DND-41 (cell line): ENCODE results near the gene SNAP29.

Source experiments
- EZH2 ChIP-seq: IDR thresholded peaks from 3 replicates; pipeline ENCODE4 v1.6.1; 2012; ENCODE audit warnings: borderline replicate concordance, low read depth, mild to moderate bottlenecking, moderate library complexity, low read length, inconsistent platforms; ENCODE audit not compliant: severe bottlenecking
- TF ChIP-seq, protein P1 (sequence below): IDR thresholded peaks from 2 replicates; pipeline ENCODE4 v1.5.1; 2012; ENCODE audit warnings: borderline replicate concordance, low read length, moderate library complexity, mild to moderate bottlenecking; ENCODE audit not compliant: poor library complexity, severe bottlenecking; ENCODE audit errors: extremely low read depth

DNA sequence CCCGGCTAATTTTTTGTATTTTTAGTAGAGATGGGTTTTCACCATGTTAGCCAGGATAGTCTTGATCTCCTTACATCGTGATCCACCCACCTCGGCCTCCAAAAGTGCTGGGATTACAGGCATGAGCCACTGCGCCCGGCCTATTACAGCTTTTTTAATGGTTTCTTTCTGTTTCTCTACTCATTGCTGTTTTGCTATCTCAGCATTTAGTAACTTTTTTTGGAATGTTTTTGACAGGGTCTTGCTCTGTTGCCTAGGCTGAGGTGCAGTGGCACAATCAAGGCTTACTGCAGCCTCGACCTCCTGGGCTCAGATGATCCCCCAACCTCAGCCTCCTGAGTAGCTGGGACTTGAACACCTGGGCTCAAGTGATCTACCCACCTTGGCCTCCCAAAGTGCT lies 53.7 kb downstream of the SNAP29 start:
- TF ChIP-seq, protein P1, sequence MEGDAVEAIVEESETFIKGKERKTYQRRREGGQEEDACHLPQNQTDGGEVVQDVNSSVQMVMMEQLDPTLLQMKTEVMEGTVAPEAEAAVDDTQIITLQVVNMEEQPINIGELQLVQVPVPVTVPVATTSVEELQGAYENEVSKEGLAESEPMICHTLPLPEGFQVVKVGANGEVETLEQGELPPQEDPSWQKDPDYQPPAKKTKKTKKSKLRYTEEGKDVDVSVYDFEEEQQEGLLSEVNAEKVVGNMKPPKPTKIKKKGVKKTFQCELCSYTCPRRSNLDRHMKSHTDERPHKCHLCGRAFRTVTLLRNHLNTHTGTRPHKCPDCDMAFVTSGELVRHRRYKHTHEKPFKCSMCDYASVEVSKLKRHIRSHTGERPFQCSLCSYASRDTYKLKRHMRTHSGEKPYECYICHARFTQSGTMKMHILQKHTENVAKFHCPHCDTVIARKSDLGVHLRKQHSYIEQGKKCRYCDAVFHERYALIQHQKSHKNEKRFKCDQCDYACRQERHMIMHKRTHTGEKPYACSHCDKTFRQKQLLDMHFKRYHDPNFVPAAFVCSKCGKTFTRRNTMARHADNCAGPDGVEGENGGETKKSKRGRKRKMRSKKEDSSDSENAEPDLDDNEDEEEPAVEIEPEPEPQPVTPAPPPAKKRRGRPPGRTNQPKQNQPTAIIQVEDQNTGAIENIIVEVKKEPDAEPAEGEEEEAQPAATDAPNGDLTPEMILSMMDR, result no peak
- TF ChIP-seq EZH2, result no peak
